Urothelium cell line (cell line): ENCODE results near the gene LHFPL6.

ENCODE experiments used
- DNase-seq: peaks from one replicate; pipeline ENCODE4 v3.0.0; 2011; ENCODE audit warnings: low spot score, mixed read lengths
- FAIRE-seq: peaks from 2 replicates; lab custom pipeline; 2011; peaks lifted over from hg19 to GRCh38; lab: Jason Lieb, UNC

Gene LHFPL6

DNA sequence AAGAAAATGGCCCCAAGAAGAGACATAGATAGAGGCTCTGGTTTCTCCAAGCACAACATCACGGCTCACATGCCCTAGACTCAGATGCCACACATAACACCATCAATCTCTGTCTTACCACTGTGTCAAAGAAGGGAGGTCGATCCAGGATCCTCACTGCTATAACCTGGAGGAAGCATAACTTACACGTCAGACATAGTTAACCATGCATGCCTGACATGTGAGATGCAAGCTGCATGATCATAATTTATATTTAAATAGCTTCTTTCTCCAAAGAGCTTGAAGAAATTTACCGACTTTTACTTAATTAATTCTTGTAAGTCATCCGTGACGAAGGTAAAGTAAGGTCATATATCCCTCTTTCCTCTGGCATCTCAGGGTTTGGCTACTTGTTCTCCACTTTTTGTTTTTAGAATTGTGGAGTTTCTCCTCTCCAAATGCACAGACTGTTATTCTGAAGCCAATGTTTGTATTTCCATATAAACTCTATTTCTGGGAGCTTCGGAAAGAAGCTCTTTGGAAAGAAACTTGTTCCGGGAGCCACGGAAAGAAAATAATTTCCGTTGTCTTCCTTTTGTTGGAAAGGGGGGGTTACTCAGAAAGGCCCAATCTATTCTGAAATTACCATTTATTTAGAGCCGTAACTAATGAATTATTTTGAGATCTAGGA lies 205.6 kb downstream of the LHFPL6 start:
- FAIRE-seq: no peak
- DNase-seq: no peak

DNA sequence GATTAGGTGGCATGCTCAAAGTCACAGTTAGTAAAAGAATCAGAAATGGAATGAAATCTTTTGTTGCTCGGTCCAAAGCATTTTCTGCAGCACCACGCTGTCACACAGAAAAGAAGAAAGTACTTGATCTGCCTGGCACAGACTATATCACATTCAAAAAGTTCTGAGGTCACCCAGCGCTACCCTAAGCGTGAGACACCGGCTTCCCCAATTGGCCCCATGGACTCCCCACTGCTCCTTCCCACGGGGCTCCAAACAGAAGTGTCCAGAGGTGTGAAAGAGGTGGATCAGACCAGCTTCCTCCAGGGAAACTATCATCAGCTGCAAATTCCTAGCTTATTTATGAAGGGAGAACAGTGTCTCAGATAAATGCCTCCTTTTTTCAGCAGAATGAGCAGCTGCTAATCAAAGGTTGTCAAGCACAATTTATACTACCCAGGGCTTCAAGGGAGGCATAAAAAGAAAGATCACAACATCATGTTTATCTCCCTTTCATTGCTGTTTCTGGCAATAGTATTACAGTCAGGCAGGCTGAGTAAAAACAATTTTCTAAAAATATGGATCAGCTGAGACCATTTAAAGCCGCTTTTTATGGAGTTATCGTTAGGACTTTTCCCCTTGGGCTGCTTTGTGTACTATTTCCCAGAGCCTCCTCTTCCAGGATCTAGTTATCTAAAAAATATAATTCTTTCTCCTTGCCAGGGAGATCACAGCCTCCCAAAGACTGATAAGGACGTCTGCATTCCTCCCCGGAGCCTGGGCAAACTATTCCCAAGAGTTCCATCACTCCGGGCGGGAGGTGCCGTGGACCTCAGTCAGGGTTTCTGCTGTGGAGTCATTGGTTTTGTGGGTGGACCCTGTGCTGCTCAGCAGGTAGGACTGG lies 208.0 kb downstream of the LHFPL6 start:
- DNase-seq: no peak
- no peak for FAIRE-seq

DNA sequence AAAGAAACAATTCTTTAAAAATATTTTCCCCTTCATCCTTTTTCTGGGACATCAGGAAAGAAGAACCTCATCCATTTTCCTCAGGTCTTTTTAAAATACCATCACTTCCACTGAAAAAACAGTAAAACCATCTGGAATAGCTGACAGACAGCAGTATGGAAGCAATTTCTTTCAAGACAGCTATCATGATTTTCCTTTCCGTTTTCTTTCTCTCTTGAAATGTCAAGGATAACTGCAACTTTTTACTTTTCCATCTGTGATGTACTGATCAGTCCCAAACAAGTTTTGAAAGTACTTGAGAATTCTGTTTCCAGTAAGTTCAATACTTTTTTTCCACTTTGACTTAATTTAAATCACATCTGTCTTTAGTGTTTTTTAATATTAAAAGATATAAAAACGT lies 211.2 kb downstream of the LHFPL6 start:
- FAIRE-seq (no peak), DNase-seq (no peak)

DNA sequence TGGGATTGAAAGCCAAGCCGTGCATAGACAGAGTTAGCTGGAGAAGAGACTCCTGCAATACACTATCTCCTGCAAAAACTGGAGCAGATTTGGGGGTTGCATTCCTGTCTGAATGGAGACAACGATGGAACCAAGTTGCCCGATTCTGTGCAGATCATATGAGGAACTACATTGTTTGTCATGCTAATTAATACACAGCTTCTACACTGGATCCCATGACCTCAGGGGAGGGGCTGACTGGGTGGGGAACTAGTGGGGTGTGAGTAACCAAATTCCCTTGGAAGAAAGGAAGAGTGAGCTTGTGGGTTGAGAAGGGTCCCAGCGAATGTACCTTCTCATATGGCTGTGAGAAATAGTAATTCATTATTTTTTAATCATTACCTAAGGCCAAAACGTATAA lies 214.0 kb downstream of the LHFPL6 start:
- DNase-seq: no peak
- no peak for FAIRE-seq

DNA sequence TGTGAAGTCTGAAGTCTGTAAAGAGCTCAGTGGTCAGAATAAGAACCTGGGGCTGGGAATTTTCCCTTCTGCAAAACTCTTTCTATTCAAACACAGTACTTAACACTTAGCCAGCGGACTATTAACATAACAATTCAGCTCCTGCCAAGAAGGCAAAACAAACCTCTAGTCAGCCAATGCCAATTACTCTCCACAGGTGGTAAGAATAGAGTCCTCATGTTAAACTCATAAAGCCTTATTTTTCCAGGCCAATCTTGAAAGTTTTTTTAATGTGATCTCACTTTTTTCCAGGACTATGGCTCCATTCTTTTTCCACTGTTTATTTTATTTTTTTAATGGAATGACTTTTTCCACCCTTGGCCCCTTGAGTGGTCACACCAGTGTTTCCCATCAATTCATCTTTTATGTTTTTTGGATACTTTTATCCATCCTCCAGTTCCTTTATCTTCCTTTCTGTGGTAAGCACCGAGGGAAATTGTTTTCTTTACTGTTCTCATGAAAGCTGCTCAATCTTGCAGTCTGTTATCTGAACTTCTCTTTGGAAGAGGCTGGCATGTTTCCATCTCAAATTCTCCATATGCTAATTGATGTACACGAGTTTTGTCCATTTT lies 217.3 kb downstream of the LHFPL6 start:
- no peak for FAIRE-seq
- DNase-seq: no peak

DNA sequence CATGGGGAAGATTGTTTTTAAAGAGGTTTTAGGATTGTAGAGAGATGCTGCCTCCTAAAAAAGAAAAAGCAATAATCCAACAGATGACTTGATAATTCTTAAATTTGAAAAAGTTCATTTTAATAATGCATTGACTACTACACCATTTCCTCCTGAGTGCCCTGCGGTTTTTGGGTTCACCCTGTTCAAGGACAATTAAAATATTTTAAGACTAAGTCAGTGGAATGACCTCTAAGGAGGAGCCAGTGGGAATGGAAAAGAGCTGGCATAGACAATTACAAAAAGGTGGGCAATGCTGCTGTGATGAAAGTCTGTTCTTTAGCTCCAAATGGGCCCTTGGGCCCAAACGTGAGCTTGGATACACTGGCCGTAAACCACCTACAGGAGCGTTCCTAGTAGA lies 217.8 kb downstream of the LHFPL6 start:
- no peak for DNase-seq
- no peak for FAIRE-seq

DNA sequence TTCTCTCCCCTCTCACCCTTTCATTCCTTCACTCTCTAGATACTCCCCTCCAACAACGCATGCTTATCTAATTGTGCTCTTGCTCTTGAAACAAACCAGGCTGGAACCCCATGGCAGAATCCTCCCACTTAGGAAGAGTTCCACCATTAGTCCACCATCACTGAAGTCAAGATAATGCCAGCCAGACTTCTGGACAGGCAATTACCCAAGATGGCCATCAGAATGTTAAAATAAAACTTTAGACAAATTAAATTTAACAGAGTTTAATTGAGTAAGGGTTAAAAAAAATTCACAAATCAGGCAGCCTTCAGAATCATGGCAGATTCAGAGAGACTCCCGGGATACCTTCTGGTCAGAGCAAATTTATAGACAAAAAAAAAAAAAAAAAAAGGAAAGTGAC lies 221.5 kb downstream of the LHFPL6 start:
- no peak for FAIRE-seq
- DNase-seq: no peak

DNA sequence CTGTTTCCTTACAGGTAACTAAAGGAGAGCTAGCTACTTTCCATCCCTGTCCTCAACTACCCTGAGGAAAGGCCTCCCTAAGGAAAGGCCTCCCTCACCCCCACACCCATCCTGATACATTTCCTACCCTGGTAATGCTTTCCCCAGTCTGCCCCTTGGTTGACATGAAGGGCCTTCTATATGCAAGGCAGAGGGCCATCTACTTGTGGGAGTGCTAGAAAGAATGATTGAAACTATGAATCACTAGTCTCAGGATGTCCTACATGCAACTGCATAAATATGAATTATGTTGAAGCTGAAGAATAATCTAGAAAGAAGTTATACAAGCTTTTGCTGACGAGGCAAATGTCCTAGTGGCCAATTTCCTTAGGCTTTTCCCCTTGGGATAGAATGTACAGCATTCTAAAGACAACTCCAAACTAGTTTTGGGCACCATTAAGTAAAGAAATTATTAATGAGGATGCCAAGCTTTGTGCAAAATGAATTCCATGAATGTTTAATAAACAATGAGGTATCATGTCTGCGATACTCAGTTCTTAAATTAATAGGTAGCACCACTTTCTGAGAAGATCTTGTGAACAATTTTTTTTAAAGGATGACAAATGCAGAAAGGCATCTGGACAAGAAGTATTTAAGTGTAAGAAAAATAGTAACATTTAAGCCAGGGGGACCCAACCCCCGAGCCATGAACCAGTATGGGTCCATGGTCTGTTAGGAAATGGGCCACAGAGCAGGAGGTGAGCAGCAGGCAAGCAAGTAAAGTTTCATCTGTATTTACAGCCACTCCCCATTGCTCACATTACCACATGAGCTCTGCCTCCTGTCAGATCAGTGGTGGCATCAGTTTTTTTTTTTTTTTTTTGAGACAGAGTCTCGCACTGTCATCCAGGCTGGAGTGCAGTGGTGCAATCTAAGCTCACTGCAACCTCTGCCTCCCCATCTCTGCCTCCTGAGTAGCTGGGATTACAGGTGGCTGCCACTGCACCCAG lies 223.0 kb downstream of the LHFPL6 start:
- DNase-seq (no peak), FAIRE-seq (no peak)

DNA sequence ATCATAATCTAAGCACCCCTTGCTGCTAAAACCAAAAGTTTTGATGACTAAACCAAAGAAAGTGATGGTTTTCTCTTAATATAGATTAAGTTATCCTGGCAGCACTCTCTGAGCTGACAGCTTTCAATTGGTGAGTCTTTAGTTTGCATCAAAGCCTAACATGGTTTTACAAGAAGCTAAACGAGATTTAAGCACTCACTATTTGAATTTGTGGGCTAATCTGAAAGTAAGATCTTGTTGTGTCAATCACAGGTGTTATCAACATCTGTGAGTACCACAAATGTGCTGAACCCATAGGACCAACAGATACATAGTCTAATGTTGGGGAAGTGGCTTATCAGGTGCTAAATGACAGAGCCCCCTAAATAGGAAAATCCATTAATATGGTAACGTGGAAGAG lies 223.9 kb downstream of the LHFPL6 start:
- DNase-seq (no peak), FAIRE-seq (no peak)

DNA sequence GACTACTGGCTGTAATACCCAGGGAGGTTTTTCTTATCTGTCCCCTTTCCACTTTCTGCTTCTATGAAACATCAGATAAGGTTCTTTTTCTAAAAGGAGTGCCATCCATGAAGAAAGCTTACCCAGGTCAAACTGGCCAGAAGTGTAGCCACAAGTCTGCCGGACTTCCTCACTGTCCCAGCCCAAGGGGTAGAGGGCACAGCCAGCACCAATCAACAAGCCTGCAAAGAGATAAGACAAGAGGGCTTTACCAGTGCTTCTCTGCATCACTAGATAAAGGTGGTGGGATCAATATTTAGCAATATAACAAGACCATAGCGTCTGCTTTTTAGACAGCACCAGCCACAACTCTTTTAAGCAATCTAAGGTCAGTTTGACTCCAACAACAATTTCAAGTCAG lies 224.7 kb downstream of the LHFPL6 start:
- DNase-seq: no peak
- FAIRE-seq: no peak

DNA sequence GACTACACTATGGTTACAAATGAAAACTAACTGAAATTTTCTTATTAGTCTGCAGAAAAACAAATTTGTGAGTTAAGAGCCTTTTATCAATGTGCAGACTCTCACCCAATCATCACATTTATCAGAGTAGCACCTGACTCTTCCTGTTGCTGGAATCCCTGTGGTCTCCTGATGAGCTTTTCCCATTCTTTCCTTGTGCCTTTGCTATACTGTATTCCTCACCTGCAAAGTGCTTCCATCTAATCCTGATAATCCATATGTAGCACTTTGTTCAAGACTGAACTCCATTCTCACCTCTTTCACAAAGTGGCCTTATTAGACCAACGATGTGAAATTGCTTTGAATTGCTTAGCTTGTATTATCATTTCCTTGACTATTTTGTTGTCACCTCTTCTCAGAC lies 225.3 kb downstream of the LHFPL6 start:
- FAIRE-seq (no peak), DNase-seq (no peak)

DNA sequence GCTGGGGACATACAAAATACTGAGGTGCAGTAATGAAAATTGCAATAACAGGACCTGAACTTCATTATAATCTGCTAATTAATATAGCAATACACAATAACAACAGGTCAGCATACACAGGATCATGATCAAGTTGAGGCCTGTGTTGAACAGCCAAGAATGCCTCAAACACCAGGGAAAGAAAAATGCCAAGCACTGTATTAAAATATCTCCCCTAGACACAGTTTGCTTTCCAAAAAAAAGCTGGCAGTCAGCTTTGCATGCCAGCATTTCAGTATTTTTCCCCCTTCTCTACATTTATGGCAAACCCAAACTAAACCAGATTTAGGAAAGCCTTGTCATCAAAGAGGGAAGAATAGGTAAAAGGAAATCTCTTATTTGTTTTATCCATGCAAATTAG lies 226.9 kb downstream of the LHFPL6 start:
- FAIRE-seq: no peak
- no peak for DNase-seq

DNA sequence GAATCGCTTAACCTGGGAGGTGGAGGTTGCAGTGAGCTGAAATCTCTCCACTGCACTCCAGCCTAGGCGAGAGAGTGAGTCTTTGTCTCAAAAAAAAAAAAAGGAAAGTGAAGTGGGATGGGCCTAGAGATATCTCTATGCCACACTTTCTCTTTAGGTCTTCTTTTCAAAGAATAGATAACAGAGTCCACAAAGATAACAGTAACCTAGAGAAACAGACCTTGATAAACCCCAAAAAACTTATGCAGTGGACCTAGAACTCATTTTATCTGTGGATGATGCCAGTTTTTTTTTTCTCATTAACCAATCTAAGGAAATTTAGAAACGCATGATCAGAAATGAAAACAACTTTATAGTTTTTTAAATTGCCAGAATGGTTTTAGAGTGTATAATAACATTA lies 227.4 kb downstream of the LHFPL6 start:
- no peak for FAIRE-seq
- no peak for DNase-seq

DNA sequence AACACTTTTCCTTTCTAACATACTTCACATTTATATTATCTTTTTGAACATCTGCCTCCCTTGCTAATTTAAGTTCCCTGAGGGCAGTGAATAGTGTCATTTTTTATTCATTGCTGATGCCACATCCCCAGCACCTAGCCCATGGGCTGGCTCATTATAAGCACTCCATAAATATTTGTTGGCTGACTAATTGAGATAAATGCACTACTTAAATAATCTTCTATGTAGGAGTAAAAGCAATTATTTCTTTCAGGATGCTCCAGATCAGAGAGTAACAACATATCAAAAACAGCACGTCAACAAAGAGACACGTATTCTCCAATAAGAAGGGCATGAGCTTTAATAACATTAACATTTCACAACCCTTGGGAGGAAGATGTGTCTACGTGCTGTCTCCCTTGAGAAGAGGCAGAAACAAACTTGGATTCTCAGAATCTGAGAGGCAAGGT lies 228.2 kb downstream of the LHFPL6 start:
- DNase-seq: no peak
- FAIRE-seq: no peak

DNA sequence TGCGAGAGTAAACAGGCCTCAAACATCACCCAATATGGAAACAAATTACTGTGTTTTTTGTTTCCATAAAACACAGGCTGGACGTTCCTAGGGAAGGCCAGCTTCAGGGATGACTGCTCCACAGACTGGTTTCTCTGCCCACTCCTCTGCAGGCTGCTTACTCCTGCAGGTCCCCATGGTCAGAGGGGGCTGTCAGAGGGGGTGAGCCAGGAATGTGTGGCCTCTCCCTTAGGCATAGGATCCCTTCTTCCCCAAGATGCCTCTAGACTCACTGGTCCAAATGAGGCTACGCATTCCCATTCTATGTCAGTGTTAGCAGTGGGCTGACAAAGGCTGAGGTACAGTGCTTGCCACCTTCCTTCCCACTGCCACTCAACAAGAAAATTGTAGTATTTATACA lies 229.8 kb downstream of the LHFPL6 start:
- FAIRE-seq (no peak), DNase-seq (no peak)

DNA sequence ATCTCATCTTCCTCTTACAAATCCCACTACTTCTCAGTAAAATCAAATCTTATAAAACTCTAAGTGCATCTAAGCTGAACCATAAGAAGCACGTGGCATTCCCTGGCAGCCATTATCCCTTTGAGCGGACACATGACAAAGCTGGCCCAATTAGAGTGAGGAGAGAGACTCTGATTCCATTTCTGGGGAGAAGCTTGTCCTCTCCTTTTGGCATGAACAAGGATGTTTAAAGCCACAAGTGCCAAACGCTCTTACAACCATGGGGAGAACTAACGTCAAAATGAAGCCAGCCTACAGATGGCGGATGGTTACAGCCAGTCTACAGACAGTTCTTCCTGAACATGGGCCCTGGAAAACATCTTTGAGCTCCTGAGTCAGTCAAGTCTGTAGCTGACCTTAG lies 231.3 kb downstream of the LHFPL6 start:
- DNase-seq (no peak), FAIRE-seq (no peak)

DNA sequence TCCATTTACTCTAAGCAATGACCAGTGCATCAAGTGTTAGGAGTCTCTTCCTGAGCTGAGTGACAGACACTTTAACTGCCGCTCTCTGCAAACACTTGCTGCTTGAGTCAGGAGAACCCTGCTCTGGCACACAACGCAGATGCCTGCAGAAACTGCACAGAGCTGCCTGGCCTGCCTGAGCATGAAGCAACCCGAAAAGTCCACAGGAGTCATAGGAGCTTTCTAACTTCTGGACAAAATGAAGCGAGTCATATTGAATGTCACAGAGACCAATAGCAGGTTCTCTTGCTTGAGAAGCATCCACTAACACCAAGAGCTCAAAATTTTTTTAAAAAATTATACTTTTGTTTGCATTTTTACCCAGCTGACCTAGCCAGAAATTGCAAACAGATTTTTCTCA lies 232.4 kb downstream of the LHFPL6 start:
- no peak for FAIRE-seq
- DNase-seq: no peak

DNA sequence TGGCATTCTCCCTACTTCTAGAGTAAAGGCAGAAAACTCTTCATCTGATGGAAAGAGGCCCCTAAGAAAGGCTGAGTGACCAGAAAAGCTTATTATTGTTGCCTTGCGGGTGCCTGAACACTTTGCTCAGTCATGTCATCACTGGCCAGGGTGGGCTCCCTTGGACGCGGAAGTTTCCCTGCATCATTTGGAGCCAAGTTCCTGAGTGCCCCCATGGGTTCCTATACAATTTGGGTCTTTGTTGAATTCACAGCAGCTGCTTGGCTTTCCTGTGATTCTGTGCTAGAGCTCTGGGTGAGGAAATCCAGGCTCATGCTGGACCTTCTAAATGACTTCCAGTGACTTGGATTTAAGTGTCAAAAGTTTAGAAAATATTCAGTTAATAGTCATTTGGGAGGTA lies 232.9 kb downstream of the LHFPL6 start:
- FAIRE-seq (no peak), DNase-seq (no peak)

DNA sequence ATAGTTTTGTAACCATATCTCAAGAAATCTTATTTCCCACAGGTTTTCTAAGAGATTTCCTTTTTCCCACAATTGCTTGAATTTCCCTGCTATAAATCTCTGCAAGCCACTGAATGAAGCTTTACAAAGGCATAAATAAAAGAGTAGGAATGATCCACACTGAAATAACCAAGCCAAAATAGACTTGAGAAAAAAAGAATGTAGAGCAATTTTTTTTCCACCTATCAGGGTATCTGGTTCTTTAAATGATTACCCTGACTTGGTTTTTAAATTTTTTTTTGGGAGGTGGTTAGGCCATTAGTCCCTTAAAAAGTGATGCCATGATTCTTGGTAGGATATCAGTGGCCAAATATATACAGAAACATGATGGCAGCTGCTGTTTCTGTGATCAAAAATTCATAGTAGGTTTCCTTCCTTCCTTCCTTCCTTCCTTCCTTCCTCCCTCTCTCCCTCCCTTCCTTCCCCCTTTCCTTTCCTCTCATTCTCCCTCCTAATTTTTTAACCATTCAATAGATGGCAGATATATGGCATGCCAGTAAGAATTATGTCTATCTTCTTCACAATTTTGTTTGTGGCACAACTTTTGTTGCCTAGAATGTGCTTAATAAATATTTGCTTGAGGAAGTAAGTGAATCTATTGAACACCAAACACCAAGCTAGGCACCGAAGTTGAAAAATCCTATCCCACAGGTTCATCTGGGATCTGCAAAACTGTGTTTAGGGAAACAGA lies 233.7 kb downstream of the LHFPL6 start:
- FAIRE-seq (no peak), DNase-seq (no peak)

DNA sequence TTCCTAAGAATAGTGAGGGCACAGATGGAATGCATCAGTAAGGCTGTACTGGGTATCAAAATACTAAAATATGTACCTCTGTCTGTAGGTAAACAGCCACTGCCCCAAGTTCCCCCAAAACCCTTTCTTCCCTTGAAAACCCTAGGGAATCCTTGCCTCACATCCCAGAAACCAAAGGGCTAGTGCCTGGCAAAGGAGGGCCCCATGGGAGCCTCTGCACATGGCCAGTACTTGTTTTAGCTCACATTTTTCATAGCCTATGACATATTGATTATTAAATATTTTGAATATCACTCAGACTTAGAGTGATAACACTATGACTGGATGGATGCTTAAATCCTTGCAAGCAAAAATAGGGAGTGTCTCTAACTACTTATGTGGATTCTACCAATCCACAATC lies 237.1 kb downstream of the LHFPL6 start:
- DNase-seq (no peak), FAIRE-seq (no peak)
